Measurements from ENCODE around the gene ALKBH8. TPM values are rescaled to one million over a fixed set of nuclear protein-coding genes. Genes with fewer than 3 reads are reported as not detected.

Gene ALKBH8
- total RNA-seq, 1 experiment from 2014 or later: 15.7 TPM

GRCh38 chr11:107605061-107606006 is 39.8 kb upstream of the ALKBH8 start:
- H3K27me3 Mint-ChIP-seq (ENCODE audit: insufficient read depth, unreplicated experiment): peaks cover 21% of the 10 kb centered on the region
- ChIA-PET POLR2A (interaction anchor here (0.6 kb wide), 2 partner anchors 46 to 148 kb away, joined by 4 to 5 read pairs; no protein-coding TSS in a partner anchor), CTCF (interaction anchor here (0.6 kb wide), 2 partner anchors 65 to 97 kb away, joined by 5 read pairs; no protein-coding TSS in a partner anchor)
- Histone ChIP-seq H3K36me3 (ENCODE audit: control insufficient read depth, insufficient read depth, low read length) (no peaks in the 10 kb centered on the region), H3K4me1 (no peaks in the 10 kb centered on the region), H3K27me3 (replicated peaks; ENCODE audit: control insufficient read depth, insufficient read depth, low read length) (no peaks in the 10 kb centered on the region), H3K4me3 (ENCODE audit: low read depth, low read length) (no peak overlapping the region), H3K9me3 (no peaks in the 10 kb centered on the region)
- no peak overlapping the region for H3K4me3 Mint-ChIP-seq (ENCODE audit: unreplicated experiment)
- no TSS peak for BruUV-seq (replicated peaks)
- DNase-seq: peak in 1 of 2 experiments; percentile 18
- H3K9me3 Mint-ChIP-seq (ENCODE audit: unreplicated experiment): no peaks in the 10 kb centered on the region
- intact Hi-C loops (cut with micrococcal nuclease; ENCODE audit: unreplicated experiment): loop anchor here (1.0 to 5.0 kb wide), 2 partner anchors 29 to 43 kb away; no protein-coding TSS in a partner anchor
- H3K36me3 Mint-ChIP-seq (ENCODE audit: insufficient read depth, unreplicated experiment): no peaks in the 10 kb centered on the region
- no peaks in the 10 kb centered on the region for H3K4me1 Mint-ChIP-seq (ENCODE audit: low read depth, unreplicated experiment)
- no peak overlapping the region for H3K27ac Mint-ChIP-seq (ENCODE audit: unreplicated experiment)
- peak; percentile 3 to 15 for TF ChIP-seq CTCF (IDR thresholded peaks at IDR 0.05; ENCODE audit: insufficient read depth in 1 of 2, low read depth in 1 of 2, low read length in 1 of 2, severe bottlenecking in 1 of 2, unreplicated experiment in 1 of 2)

- peak; percentile 42 to 46 for DNase-seq
- intact Hi-C loops (cut with micrococcal nuclease; ENCODE audit: unreplicated experiment): loop anchor here (1.0 kb wide), 1 partner anchor 91 kb away; no protein-coding TSS in a partner anchor
- Mint-ChIP-seq H3K27ac (ENCODE audit: unreplicated experiment) (no peak overlapping the region), H3K36me3 (ENCODE audit: insufficient read depth, unreplicated experiment) (no peaks in the 10 kb centered on the region), H3K4me3 (ENCODE audit: unreplicated experiment) (no peak overlapping the region), H3K4me1 (ENCODE audit: low read depth, unreplicated experiment) (no peaks in the 10 kb centered on the region), H3K9me3 (ENCODE audit: unreplicated experiment) (no peaks in the 10 kb centered on the region), H3K27me3 (ENCODE audit: insufficient read depth, unreplicated experiment) (peaks cover 14% of the 10 kb centered on the region)
- POLR2A ChIA-PET: no interaction called here
- H3K4me3 ChIP-seq (ENCODE audit: low read depth, low read length): no peak overlapping the region
- TF ChIP-seq CTCF (IDR thresholded peaks at IDR 0.05; ENCODE audit: insufficient read depth in 1 of 2, low read depth in 1 of 2, low read length in 1 of 2, severe bottlenecking in 1 of 2, unreplicated experiment in 1 of 2): peak; percentile 63 to 75
- H3K4me1 ChIP-seq: no peaks in the 10 kb centered on the region
- H3K27me3 ChIP-seq (replicated peaks; ENCODE audit: control insufficient read depth, insufficient read depth, low read length): 0 out of 2 replicates have a peak, but pooled peaks cover 1% of the 10 kb centered on the region
- CTCF ChIA-PET: interaction anchor here (2.4 kb wide), 1 partner anchor 90 kb away, joined by 7 read pairs; no protein-coding TSS in a partner anchor
- no peaks in the 10 kb centered on the region for H3K36me3 ChIP-seq (ENCODE audit: control insufficient read depth, insufficient read depth, low read length)
- no TSS peak for BruUV-seq (replicated peaks)
- H3K9me3 ChIP-seq: no peaks in the 10 kb centered on the region
These were observed 32.9 kb upstream of the ALKBH8 start for GRCh38 chr11:107598225-107599139.

GRCh38 chr11:107594736-107595135 is 29.2 kb upstream of the ALKBH8 start:
- H3K9me3 ChIP-seq: no peaks in the 10 kb centered on the region
- no peaks in the 10 kb centered on the region for H3K36me3 ChIP-seq (ENCODE audit: control insufficient read depth, insufficient read depth, low read length)
- Mint-ChIP-seq H3K27me3 (ENCODE audit: insufficient read depth, unreplicated experiment) (peaks cover 25% of the 10 kb centered on the region), H3K4me3 (ENCODE audit: unreplicated experiment) (no peak overlapping the region), H3K4me1 (ENCODE audit: low read depth, unreplicated experiment) (peaks cover 17% of the 10 kb centered on the region), H3K27ac (ENCODE audit: unreplicated experiment) (no peak overlapping the region), H3K36me3 (ENCODE audit: insufficient read depth, unreplicated experiment) (no peaks in the 10 kb centered on the region), H3K9me3 (ENCODE audit: unreplicated experiment) (no peaks in the 10 kb centered on the region)
- BruUV-seq (replicated peaks): no TSS peak
- H3K4me1 ChIP-seq: peaks cover 4% of the 10 kb centered on the region; the same call in 1 of the 2 replicates
- DNase-seq: no peak
- POLR2A ChIA-PET: interaction anchor here (0.6 kb wide), 1 partner anchor 414 kb away, joined by 3 read pairs; no protein-coding TSS in a partner anchor
- H3K27me3 ChIP-seq (replicated peaks; ENCODE audit: control insufficient read depth, insufficient read depth, low read length): peaks cover 11% of the 10 kb centered on the region
- H3K4me3 ChIP-seq (ENCODE audit: low read depth, low read length): no peak overlapping the region
- CTCF ChIA-PET: interaction anchor here (0.7 kb wide), 1 partner anchor 185 kb away, joined by 3 read pairs; no protein-coding TSS in a partner anchor
- intact Hi-C loops (cut with micrococcal nuclease; ENCODE audit: unreplicated experiment): no loop called here
- no peak for TF ChIP-seq CTCF (IDR thresholded peaks at IDR 0.05; ENCODE audit: insufficient read depth in 1 of 2, low read depth in 1 of 2, low read length in 1 of 2, severe bottlenecking in 1 of 2, unreplicated experiment in 1 of 2)

Measured in Caco-2 (cell line).